H9 (cell line): Measurements from ENCODE around the gene OR1J1. TPM values are rescaled to one million over a fixed set of nuclear protein-coding genes. Genes with fewer than 3 reads are reported as not detected.

Source experiments
- DNase-seq: peaks from one replicate; pipeline ENCODE4 v3.0.0-alpha.2; 2017
- H2AFZ ChIP-seq: one replicate; pipeline ENCODE4 v1.6.1; 2013; ENCODE audit warnings: mild to moderate bottlenecking, low read length, control low read depth, moderate library complexity
- H2AK5ac ChIP-seq: 2 replicates; pipeline ENCODE4 v1.6.1; 2013; ENCODE audit warnings: low read length, control low read depth, mixed read lengths; ENCODE audit not compliant: insufficient read length
- H2BK120ac ChIP-seq: one replicate; pipeline ENCODE4 v1.6.1; 2013; ENCODE audit warnings: low read depth, mild to moderate bottlenecking, low read length, control low read depth, inconsistent platforms; ENCODE audit not compliant: poor library complexity, severe bottlenecking
- H2BK12ac ChIP-seq: 2 replicates; pipeline ENCODE4 v1.6.1; 2013; ENCODE audit warnings: low read length, control low read depth, mixed read lengths, low read depth; ENCODE audit not compliant: insufficient read length
- H2BK15ac ChIP-seq: 2 replicates; pipeline ENCODE4 v1.6.1; 2013; ENCODE audit warnings: low read depth, low read length, control low read depth
- H2BK20ac ChIP-seq: one replicate; pipeline ENCODE4 v1.6.1; 2013; ENCODE audit warnings: low read depth, mild to moderate bottlenecking, low read length, control low read depth, inconsistent platforms; ENCODE audit not compliant: poor library complexity, severe bottlenecking
- H2BK5ac ChIP-seq: 2 replicates; pipeline ENCODE4 v1.6.1; 2013; ENCODE audit warnings: low read length, control low read depth, mixed read lengths; ENCODE audit not compliant: insufficient read length
- H3K14ac ChIP-seq: 2 replicates; pipeline ENCODE4 v1.6.1; 2013; ENCODE audit warnings: low read length, control low read depth; ENCODE audit not compliant: insufficient read depth
- H3K18ac ChIP-seq: 2 replicates; pipeline ENCODE4 v1.6.1; 2013; ENCODE audit warnings: low read depth, mild to moderate bottlenecking, mixed read lengths, low read length, control low read depth; ENCODE audit not compliant: insufficient read length
- H3K23ac ChIP-seq: 2 replicates; pipeline ENCODE4 v1.6.1; 2013; ENCODE audit warnings: low read length, control low read depth, mixed read lengths, low read depth; ENCODE audit not compliant: insufficient read length
- H3K23me2 ChIP-seq: 2 replicates; pipeline ENCODE4 v1.6.1; 2013; ENCODE audit warnings: low read depth, mild to moderate bottlenecking, mixed read lengths, low read length, control low read depth; ENCODE audit not compliant: insufficient read length, poor library complexity, severe bottlenecking
- H3K27ac ChIP-seq: 2 replicates; pipeline ENCODE4 v1.5.1; 2013; ENCODE audit warnings: low read length, control low read depth, mixed read lengths, low read depth; ENCODE audit not compliant: insufficient read length
- H3K27me3 ChIP-seq: 2 replicates; pipeline ENCODE4 v1.6.1; 2013; ENCODE audit warnings: low read length, control low read depth, inconsistent platforms; ENCODE audit not compliant: insufficient read depth
- H3K4ac ChIP-seq: 2 replicates; pipeline ENCODE4 v1.6.1; 2013; ENCODE audit warnings: low read depth, mild to moderate bottlenecking, control low read depth, inconsistent platforms, low read length, moderate library complexity
- H3K4me1 ChIP-seq: 2 replicates; pipeline ENCODE4 v1.6.1; 2013; ENCODE audit warnings: low read length, control low read depth, inconsistent platforms; ENCODE audit not compliant: insufficient read depth
- H3K4me2 ChIP-seq: 2 replicates; pipeline ENCODE4 v1.6.1; 2013; ENCODE audit warnings: low read length, control low read depth, mixed read lengths; ENCODE audit not compliant: insufficient read length, insufficient read depth
- H3K56ac ChIP-seq: 2 replicates; pipeline ENCODE4 v1.6.1; 2013; ENCODE audit warnings: low read depth, mild to moderate bottlenecking, mixed read lengths, low read length, control low read depth; ENCODE audit not compliant: insufficient read length
- H3K79me1 ChIP-seq: 2 replicates; pipeline ENCODE4 v1.6.1; 2013; ENCODE audit warnings: low read depth, mild to moderate bottlenecking, moderate library complexity, low read length, control low read depth, inconsistent platforms; ENCODE audit not compliant: insufficient read depth, poor library complexity, severe bottlenecking
- H3K79me2 ChIP-seq: 2 replicates; pipeline ENCODE4 v1.6.1; 2013; ENCODE audit warnings: low read length, control low read depth, inconsistent platforms; ENCODE audit not compliant: insufficient read depth
- H3K9ac ChIP-seq: 2 replicates; pipeline ENCODE4 v1.6.1; 2013; ENCODE audit warnings: low read length, control low read depth, mixed read lengths; ENCODE audit not compliant: insufficient read length; ENCODE audit errors: extremely low read depth
- H3K9me3 ChIP-seq: one replicate; pipeline ENCODE4 v1.6.1; 2013; ENCODE audit warnings: low read depth, low read length, inconsistent platforms; ENCODE audit not compliant: control insufficient read depth
- H3T11ph ChIP-seq: one replicate; pipeline ENCODE4 v1.6.1; 2013; ENCODE audit warnings: mild to moderate bottlenecking, low read length, control low read depth, inconsistent platforms
- H4K20me1 ChIP-seq: one replicate; pipeline ENCODE4 v1.6.1; 2013; ENCODE audit not compliant: control insufficient read depth, insufficient read length, insufficient read depth
- H4K5ac ChIP-seq: 2 replicates; pipeline ENCODE4 v1.6.1; 2013; ENCODE audit warnings: low read depth, mild to moderate bottlenecking, mixed read lengths, low read length, control low read depth; ENCODE audit not compliant: insufficient read length
- H4K8ac ChIP-seq: replicated peaks from 2 replicates; pipeline ENCODE4 v1.6.1; 2013; ENCODE audit warnings: low read length, control low read depth, mixed read lengths, low read depth; ENCODE audit not compliant: insufficient read length
- H4K91ac ChIP-seq: 2 replicates; pipeline ENCODE4 v1.6.1; 2013; ENCODE audit warnings: low read depth, mild to moderate bottlenecking, moderate library complexity, mixed read lengths, low read length, control low read depth; ENCODE audit not compliant: insufficient read length
- H3K27ac Mint-ChIP-seq, 3 experiments: 2 replicates in 2 of 3; 3 replicates in 1 of 3; pipeline ENCODE4 v1.8.0; 2020 to 2021; ENCODE audit warnings: mixed read lengths in 3 of 3, mild to moderate bottlenecking in 1 of 3, moderate library complexity in 1 of 3
- H3K27me3 Mint-ChIP-seq: 2 replicates; pipeline ENCODE4 v1.8.0; 2021; ENCODE audit warnings: low read depth, mild to moderate bottlenecking, moderate library complexity, mixed read lengths
- H3K36me3 Mint-ChIP-seq, 3 experiments: 2 replicates in 2 of 3; 3 replicates in 1 of 3; pipeline ENCODE4 v1.8.0; 2020 to 2021; ENCODE audit warnings: low read depth in 3 of 3, mixed read lengths in 3 of 3; ENCODE audit not compliant: insufficient read depth in 1 of 3
- H3K4me1 Mint-ChIP-seq, 2 experiments: 2 replicates each; pipeline ENCODE4 v1.8.0; 2020; ENCODE audit warnings: mixed read lengths in 2 of 2
- H3K4me3 Mint-ChIP-seq, 2 experiments: 2 replicates in 1 of 2; 3 replicates in 1 of 2; pipeline ENCODE4 v1.8.0; 2020 to 2021; ENCODE audit warnings: mild to moderate bottlenecking in 2 of 2, mixed read lengths in 2 of 2, moderate library complexity in 1 of 2
- H3K9me3 Mint-ChIP-seq, 2 experiments: 2 replicates in 1 of 2; 3 replicates in 1 of 2; pipeline ENCODE4 v1.8.0; 2020; ENCODE audit warnings: mild to moderate bottlenecking in 2 of 2, mixed read lengths in 2 of 2, moderate library complexity in 1 of 2
- CTCF ChIP-seq: fragments of 200-600 bp; sonication (generic); conservative IDR thresholded peaks from 3 replicates; pipeline ENCODE4 v1.8.0; 2021; ENCODE audit warnings: antibody characterized with exemption, mild to moderate bottlenecking
- WGBS: extraction: QIAGEN DNeasy Blood & Tissue Kit; methylation state at CpG from one replicate; pipeline ENCODE4 v1.1.7; 2013; ENCODE audit warnings: missing lambda C conversion rate, low lambda C conversion rate, mixed read lengths; ENCODE audit not compliant: insufficient read length; ENCODE audit errors: extremely low coverage; 5-methylcytosine and 5-hydroxymethylcytosine counted together
- total RNA-seq: library from RNA; stranded (reverse); gene quantifications from 2 replicates; pipeline ENCODE4 v1.2.1, GENCODE V29; 2021

OR1J1 gene
- total RNA-seq, 1 experiment from 2014 or later = not detected

DNA sequence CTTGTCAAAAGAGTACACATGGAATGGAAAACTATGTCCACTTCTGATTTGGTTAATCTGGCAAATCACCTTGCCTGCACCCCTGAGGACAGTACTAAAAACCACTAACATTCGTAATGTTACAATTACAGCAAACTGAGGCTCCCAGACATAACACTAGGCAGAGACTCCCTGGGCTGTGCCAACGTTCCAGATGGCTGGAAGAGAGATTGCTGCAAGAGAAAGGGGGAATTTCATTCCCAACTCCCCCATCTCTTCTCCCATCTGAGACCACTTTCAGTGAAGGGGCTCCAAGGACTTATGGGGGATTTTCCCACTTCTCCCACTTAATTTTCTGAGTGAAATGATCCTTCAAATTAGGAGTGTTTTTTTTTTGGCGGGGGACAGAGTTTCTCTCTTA, 11.3 kb downstream of the OR1J1 start:
- H3K4me3 Mint-ChIP-seq = no peak overlapping the region
- no peak overlapping the region for H3K4me2 ChIP-seq
- no peak overlapping the region for H4K91ac ChIP-seq
- DNase-seq = no peak
- no peak for TF ChIP-seq CTCF
- no peaks in the 10 kb centered on the region for H3K79me2 ChIP-seq
- peaks cover 11% of the 10 kb centered on the region for H3K9me3 ChIP-seq
- no peak overlapping the region for H2AK5ac ChIP-seq
- H2BK5ac ChIP-seq = no peak overlapping the region
- no peaks in the 10 kb centered on the region for H3K27me3 ChIP-seq
- H3K9me3 Mint-ChIP-seq = peaks cover 41 to 57% of the 10 kb centered on the region in 2 experiments
- H2BK20ac ChIP-seq = no peak overlapping the region
- no peak overlapping the region for H4K5ac ChIP-seq
- H3K23ac ChIP-seq = no peak overlapping the region
- no peaks in the 10 kb centered on the region for H3K79me1 ChIP-seq
- H2AFZ ChIP-seq = no peak overlapping the region
- no peaks in the 10 kb centered on the region for H3K4me1 ChIP-seq
- no peak overlapping the region for H4K8ac ChIP-seq
- H3K18ac ChIP-seq = no peak overlapping the region
- H4K20me1 ChIP-seq = no peaks in the 10 kb centered on the region
- no peaks in the 10 kb centered on the region for H3K23me2 ChIP-seq
- H2BK120ac ChIP-seq = no peak overlapping the region
- no peak overlapping the region for H3K27ac ChIP-seq
- H3K27me3 Mint-ChIP-seq = peaks cover 14% of the 10 kb centered on the region
- no peak overlapping the region for H2BK12ac ChIP-seq
- H3K9ac ChIP-seq = no peak overlapping the region
- no peak overlapping the region for H3T11ph ChIP-seq
- H3K14ac ChIP-seq = no peak overlapping the region
- no peak overlapping the region for H3K4ac ChIP-seq
- no CpG with 5 or more reads among the region's 3 CpGs for WGBS
- H3K56ac ChIP-seq = no peak overlapping the region
- H3K4me1 Mint-ChIP-seq = peaks cover 5% of the 10 kb centered on the region in 2 experiments; a peak in 2 of 4 replicates
- H3K27ac Mint-ChIP-seq = no peak overlapping the region
- H2BK15ac ChIP-seq = no peak overlapping the region
- peaks cover 0 to 7% (median 0%) of the 10 kb centered on the region in 3 experiments; a peak in 2 of 7 replicates for H3K36me3 Mint-ChIP-seq
